OCI-LY7 (cell line): ENCODE data around the gene RGS17. TPM values are rescaled to one million over a fixed set of nuclear protein-coding genes. Genes with fewer than 3 reads are reported as not detected.

Experiments
- BruUV-seq: library from RNA; stranded (reverse); fragments of 400-500 nt; replicated peaks from 2 replicates; lab custom pipeline; 2021; lab: Mats Ljungman, UMichigan
- CTCF ChIA-PET: fragments of 300-600 bp; sonication (Branson Sonifier 250); formaldehyde crosslinking; loops from one replicate; lab custom pipeline; 2022; ENCODE audit warnings: antibody characterized with exemption; ENCODE audit not compliant: unreplicated experiment; lab: Charles Lee
- POLR2A ChIA-PET: fragments of 300-600 bp; sonication (Branson Sonifier 250); formaldehyde crosslinking; loops from one replicate; lab custom pipeline; 2022; ENCODE audit warnings: antibody characterized with exemption; lab: Charles Lee
- DNase-seq: peaks from one replicate; pipeline ENCODE4 v3.0.0-alpha.2; 2015; ENCODE audit warnings: low spot score
- H2AFZ ChIP-seq: fragments of 200-600 bp; sonication (generic), shearing (Covaris generic); 2 replicates; pipeline ENCODE4 v1.6.1; 2014; ENCODE audit warnings: mild to moderate bottlenecking, antibody characterized with exemption, low read length, moderate library complexity
- H3K27ac ChIP-seq: fragments of 200-600 bp; sonication (generic); 2 replicates; pipeline ENCODE4 v1.5.1; 2014; ENCODE audit warnings: mixed run types, low read depth, mild to moderate bottlenecking, moderate library complexity, low read length, inconsistent platforms; ENCODE audit not compliant: poor library complexity, severe bottlenecking
- H3K36me3 ChIP-seq: fragments of 200-600 bp; sonication (generic); 2 replicates; pipeline ENCODE4 v1.6.1; 2014; ENCODE audit warnings: mild to moderate bottlenecking, antibody characterized with exemption, low read length, moderate library complexity, mixed read lengths; ENCODE audit not compliant: insufficient read depth
- H3K4me1 ChIP-seq: fragments of 200-600 bp; sonication (generic); 2 replicates; pipeline ENCODE4 v1.5.1; 2014; ENCODE audit warnings: mild to moderate bottlenecking, low read length; ENCODE audit not compliant: insufficient read depth, poor library complexity, severe bottlenecking
- H3K4me2 ChIP-seq: fragments of 200-600 bp; sonication (generic); 2 replicates; pipeline ENCODE4 v1.6.1; 2014; ENCODE audit warnings: mild to moderate bottlenecking, low read length
- H3K4me3 ChIP-seq: fragments of 200-600 bp; sonication (generic); 2 replicates; pipeline ENCODE4 v1.5.1; 2014; ENCODE audit warnings: mild to moderate bottlenecking, low read depth, low read length; ENCODE audit not compliant: poor library complexity, severe bottlenecking
- H3K79me2 ChIP-seq: fragments of 200-600 bp; sonication (generic); 2 replicates; pipeline ENCODE4 v1.6.1; 2016; ENCODE audit warnings: low read depth, mild to moderate bottlenecking, low read length, moderate library complexity, mixed read lengths; ENCODE audit not compliant: insufficient read depth
- H3K9me2 ChIP-seq: fragments of 200-600 bp; sonication (generic); 2 replicates; pipeline ENCODE4 v1.6.1; 2016; ENCODE audit warnings: mild to moderate bottlenecking, low read length, mixed read lengths; ENCODE audit not compliant: insufficient read depth
- H3K9me3 ChIP-seq: fragments of 200-600 bp; sonication (generic); 2 replicates; pipeline ENCODE4 v1.6.1; 2014; ENCODE audit warnings: mild to moderate bottlenecking, mixed run types, low read length, mixed read lengths
- H4K20me1 ChIP-seq: fragments of 200-600 bp; sonication (generic); 2 replicates; pipeline ENCODE4 v1.6.1; 2014; ENCODE audit warnings: mild to moderate bottlenecking, antibody characterized with exemption, low read length, moderate library complexity, mixed read lengths; ENCODE audit not compliant: insufficient read depth
- CTCF ChIP-seq: fragments of 200-600 bp; sonication (generic); conservative IDR thresholded peaks from 2 replicates; pipeline ENCODE4 v1.5.1; 2014; ENCODE audit warnings: mild to moderate bottlenecking, antibody characterized with exemption, low read length, moderate library complexity, mixed read lengths
- EZH2phosphoT487 ChIP-seq: fragments of 200-600 bp; sonication (generic); IDR thresholded peaks from 2 replicates; pipeline ENCODE4 v1.6.1; 2018; ENCODE audit warnings: low read depth, borderline replicate concordance, mild to moderate bottlenecking, mixed run types, antibody characterized with exemption, low read length, moderate library complexity, mixed read lengths
- intact Hi-C: fragments of 100-400 bp; cut with micrococcal nuclease; formaldehyde crosslinking; loops from one replicate; pipeline ENCODE4 v1.10.0; 2022; ENCODE audit not compliant: unreplicated experiment
- total RNA-seq, 2 experiments: library from RNA; depleted of rRNA in 1 of 2; stranded (reverse); fragments of >200 nt in 1 of 2; shearing (Covaris generic) in 1 of 2; gene quantifications; 2 replicates each; pipeline ENCODE4 v1.2.3, GENCODE V29; 2014 to 2022

The RGS17 gene
- total RNA-seq, 2 experiments from 2014 or later: not detected

GRCh38 chr6:153034139-153034538 is 96.9 kb downstream of the RGS17 start:
- Histone ChIP-seq H3K4me2 (no peak overlapping the region), H3K9me3 (no peaks in the 10 kb centered on the region), H3K36me3 (no peaks in the 10 kb centered on the region), H3K9me2 (no peaks in the 10 kb centered on the region), H3K4me3 (no peak overlapping the region), H3K27ac (no peak overlapping the region), H4K20me1 (no peaks in the 10 kb centered on the region), H2AFZ (no peak overlapping the region), H3K4me1 (no peaks in the 10 kb centered on the region), H3K79me2 (no peaks in the 10 kb centered on the region)
- BruUV-seq: no TSS peak
- no peak for DNase-seq
- POLR2A ChIA-PET: no interaction called here
- intact Hi-C loops: loop anchor here (5.0 to 10.0 kb wide), 3 partner anchors 278 to 911 kb away; no protein-coding TSS in a partner anchor
- CTCF ChIA-PET: no interaction called here
- TF ChIP-seq EZH2phosphoT487: no peak
- no peak for TF ChIP-seq CTCF

- Histone ChIP-seq H3K4me2 (no peak overlapping the region), H3K79me2 (no peaks in the 10 kb centered on the region), H3K27ac (no peak overlapping the region), H4K20me1 (no peaks in the 10 kb centered on the region), H3K4me3 (no peak overlapping the region), H2AFZ (no peak overlapping the region), H3K9me2 (no peaks in the 10 kb centered on the region), H3K9me3 (no peaks in the 10 kb centered on the region), H3K4me1 (no peaks in the 10 kb centered on the region), H3K36me3 (no peaks in the 10 kb centered on the region)
- intact Hi-C loops: loop anchor here (5.0 to 10.0 kb wide), 3 partner anchors 280 to 912 kb away; no protein-coding TSS in a partner anchor
- peak; percentile 81 for TF ChIP-seq CTCF
- TF ChIP-seq EZH2phosphoT487: no peak
- DNase-seq: peak; percentile 23
- ChIA-PET CTCF (no interaction called here), POLR2A (interaction anchor here (0.6 to 1.0 kb wide), 3 partner anchors 9 to 277 kb away, joined by 3 to 5 read pairs (median 3); no protein-coding TSS in a partner anchor)
- no TSS peak for BruUV-seq
Measured at GRCh38 chr6:153032255-153032882, 98.7 kb downstream of the RGS17 start.
